Effector memory CD8-positive, alpha-beta T cell (primary cell): ENCODE results near the gene SLC12A4.

Experiments
- ATAC-seq: fragments of 150-1000 bp; cut with Tn5 transposase; replicated peaks from 2 replicates; pipeline ENCODE4 v1.10.0; 2021; ENCODE audit warnings: mild to moderate bottlenecking, moderate library complexity
- DNase-seq, 3 experiments: peaks; one replicate each; pipeline ENCODE4 v3.0.0; 2021
- H3K27ac Mint-ChIP-seq, 2 donors: one replicate each; pipeline ENCODE4 v1.8.0; 2022; ENCODE audit warnings: mild to moderate bottlenecking in 2 of 2, mixed read lengths in 2 of 2, moderate library complexity in 2 of 2
- H3K27me3 Mint-ChIP-seq, 2 donors: one replicate each; pipeline ENCODE4 v1.8.0; 2022; ENCODE audit warnings: mixed read lengths in 2 of 2
- H3K36me3 Mint-ChIP-seq: one replicate; pipeline ENCODE4 v1.8.0; 2022; ENCODE audit warnings: mild to moderate bottlenecking, moderate library complexity, mixed read lengths; ENCODE audit not compliant: insufficient read depth
- H3K4me1 Mint-ChIP-seq, 2 donors: one replicate each; pipeline ENCODE4 v1.8.0; 2022; ENCODE audit warnings: low read depth in 2 of 2, mixed read lengths in 2 of 2
- H3K4me3 Mint-ChIP-seq, 2 donors: one replicate each; pipeline ENCODE4 v1.8.0; 2022; ENCODE audit warnings: mild to moderate bottlenecking in 2 of 2, mixed read lengths in 2 of 2, moderate library complexity in 2 of 2
- H3K9me3 Mint-ChIP-seq, 2 donors: one replicate each; pipeline ENCODE4 v1.8.0; 2022; ENCODE audit warnings: mixed read lengths in 2 of 2

Gene SLC12A4

GRCh38 chr16:67964477-67965131 lies 3.8 kb downstream of the SLC12A4 start:
- Mint-ChIP-seq H3K27me3 (no peaks in the 10 kb centered on the region), H3K9me3 (no peaks in the 10 kb centered on the region), H3K4me1 (peaks cover 16 to 21% of the 10 kb centered on the region in 2 donors), H3K27ac (peak overlapping the region in 1 of 2 donors; percentile 49), H3K36me3 (peaks cover 3% of the 10 kb centered on the region), H3K4me3 (no peak overlapping the region)
- ATAC-seq = no peak
- DNase-seq = no peak

- Mint-ChIP-seq H3K36me3 (peaks cover 3% of the 10 kb centered on the region), H3K27ac (no peak overlapping the region), H3K27me3 (no peaks in the 10 kb centered on the region), H3K4me1 (peaks cover 10 to 18% of the 10 kb centered on the region in 2 donors), H3K9me3 (no peaks in the 10 kb centered on the region), H3K4me3 (no peak overlapping the region)
- ATAC-seq (no peak), DNase-seq (no peak)
Observed at GRCh38 chr16:67963662-67964321, 4.6 kb downstream of the SLC12A4 start.

GRCh38 chr16:67963292-67963661 lies 5.2 kb downstream of the SLC12A4 start:
- ATAC-seq (no peak), DNase-seq (no peak)
- Mint-ChIP-seq H3K9me3 (no peaks in the 10 kb centered on the region), H3K27me3 (no peaks in the 10 kb centered on the region), H3K27ac (peak overlapping the region in 1 of 2 donors; percentile 4), H3K4me1 (peaks cover 10 to 18% of the 10 kb centered on the region in 2 donors), H3K36me3 (peaks cover 3% of the 10 kb centered on the region), H3K4me3 (no peak overlapping the region)

GRCh38 chr16:67962135-67962534 lies 6.3 kb downstream of the SLC12A4 start:
- Mint-ChIP-seq H3K27me3 (no peaks in the 10 kb centered on the region), H3K36me3 (peaks cover 3% of the 10 kb centered on the region), H3K4me1 (peaks cover 2 to 11% of the 10 kb centered on the region in 2 donors), H3K27ac (peak overlapping the region in 1 of 2 donors; percentile 4), H3K9me3 (no peaks in the 10 kb centered on the region), H3K4me3 (no peak overlapping the region)
- DNase-seq (no peak), ATAC-seq (no peak)

- Mint-ChIP-seq H3K36me3 (peaks cover 3% of the 10 kb centered on the region), H3K9me3 (no peaks in the 10 kb centered on the region), H3K4me3 (no peak overlapping the region), H3K27me3 (no peaks in the 10 kb centered on the region), H3K4me1 (peaks cover 0 to 5% of the 10 kb centered on the region in 2 donors), H3K27ac (no peak overlapping the region)
- DNase-seq = no peak
- no peak for ATAC-seq
Observed at GRCh38 chr16:67961551-67961957, 6.9 kb downstream of the SLC12A4 start.

GRCh38 chr16:67959536-67960329 lies 8.7 kb downstream of the SLC12A4 start:
- H3K4me3 Mint-ChIP-seq = no peak overlapping the region
- DNase-seq (no peak), ATAC-seq (no peak)
- peaks cover 3% of the 10 kb centered on the region for H3K36me3 Mint-ChIP-seq
- no peaks in the 10 kb centered on the region for H3K27me3 Mint-ChIP-seq
- no peaks in the 10 kb centered on the region for H3K9me3 Mint-ChIP-seq
- H3K27ac Mint-ChIP-seq = no peak overlapping the region
- H3K4me1 Mint-ChIP-seq = peaks cover 0 to 3% of the 10 kb centered on the region in 2 donors

- Mint-ChIP-seq H3K9me3 (no peaks in the 10 kb centered on the region), H3K27me3 (no peaks in the 10 kb centered on the region), H3K36me3 (peaks cover 3% of the 10 kb centered on the region), H3K4me3 (no peak overlapping the region), H3K27ac (peak overlapping the region in 1 of 2 donors; percentile 28), H3K4me1 (no peaks in the 10 kb centered on the region)
- ATAC-seq (no peak), DNase-seq (no peak)
Observed at GRCh38 chr16:67957622-67958021, 10.8 kb downstream of the SLC12A4 start.

GRCh38 chr16:67954421-67955196 lies 13.8 kb downstream of the SLC12A4 start:
- no peak for ATAC-seq
- Mint-ChIP-seq H3K4me3 (no peak overlapping the region), H3K9me3 (no peaks in the 10 kb centered on the region), H3K27ac (peak overlapping the region in 1 of 2 donors; percentile 57), H3K4me1 (peaks cover 0 to 2% of the 10 kb centered on the region in 2 donors), H3K36me3 (peaks cover 14% of the 10 kb centered on the region), H3K27me3 (no peaks in the 10 kb centered on the region)
- no peak for DNase-seq

GRCh38 chr16:67953641-67954375 lies 14.6 kb downstream of the SLC12A4 start:
- Mint-ChIP-seq H3K27ac (peak overlapping the region in 1 of 2 donors; percentile 41), H3K4me1 (peaks cover 0 to 2% of the 10 kb centered on the region in 2 donors), H3K9me3 (no peaks in the 10 kb centered on the region), H3K4me3 (no peak overlapping the region), H3K36me3 (peaks cover 14% of the 10 kb centered on the region), H3K27me3 (no peaks in the 10 kb centered on the region)
- ATAC-seq (no peak), DNase-seq (no peak)

GRCh38 chr16:67951485-67951884 lies 17.0 kb downstream of the SLC12A4 start:
- Mint-ChIP-seq H3K4me3 (no peak overlapping the region), H3K4me1 (peaks cover 0 to 4% of the 10 kb centered on the region in 2 donors), H3K27ac (no peak overlapping the region), H3K27me3 (no peaks in the 10 kb centered on the region), H3K9me3 (no peaks in the 10 kb centered on the region), H3K36me3 (peaks cover 16% of the 10 kb centered on the region)
- DNase-seq (no peak), ATAC-seq (no peak)

GRCh38 chr16:67950335-67950843 lies 18.0 kb downstream of the SLC12A4 start:
- no peak overlapping the region for H3K27ac Mint-ChIP-seq
- DNase-seq (no peak), ATAC-seq (no peak)
- H3K4me3 Mint-ChIP-seq = no peak overlapping the region
- no peaks in the 10 kb centered on the region for H3K27me3 Mint-ChIP-seq
- peaks cover 0 to 5% of the 10 kb centered on the region in 2 donors for H3K4me1 Mint-ChIP-seq
- H3K9me3 Mint-ChIP-seq = no peaks in the 10 kb centered on the region
- peaks cover 16% of the 10 kb centered on the region for H3K36me3 Mint-ChIP-seq

GRCh38 chr16:67949645-67950044 lies 18.8 kb downstream of the SLC12A4 start:
- H3K4me3 Mint-ChIP-seq = no peak overlapping the region
- peaks cover 16% of the 10 kb centered on the region for H3K36me3 Mint-ChIP-seq
- H3K9me3 Mint-ChIP-seq = no peaks in the 10 kb centered on the region

More at GRCh38 chr16:67949645-67950044, 18.8 kb downstream of the SLC12A4 start:
- no peaks in the 10 kb centered on the region for H3K27me3 Mint-ChIP-seq
- H3K4me1 Mint-ChIP-seq = peaks cover 0 to 5% of the 10 kb centered on the region in 2 donors
- H3K27ac Mint-ChIP-seq = no peak overlapping the region
- DNase-seq (no peak), ATAC-seq (no peak)
